GM21381 (cell line): ENCODE results near the gene SYNE1.

Experiments
- ATAC-seq: cut with Tn5 transposase; IDR thresholded peaks from one replicate; pipeline ENCODE4 v1.9.1; 2021; ENCODE audit warnings: mild to moderate bottlenecking, moderate library complexity; ENCODE audit not compliant: unreplicated experiment

SYNE1 gene

GRCh38 chr6:152207915-152208714, 429.0 kb downstream of the SYNE1 start:
- no peak for ATAC-seq

GRCh38 chr6:152206072-152206818, 430.9 kb downstream of the SYNE1 start:
- no peak for ATAC-seq

- no peak for ATAC-seq
Measured at GRCh38 chr6:152204591-152204990, 432.6 kb downstream of the SYNE1 start.

- no peak for ATAC-seq
Measured at GRCh38 chr6:152201120-152201519, 436.0 kb downstream of the SYNE1 start.

DNA sequence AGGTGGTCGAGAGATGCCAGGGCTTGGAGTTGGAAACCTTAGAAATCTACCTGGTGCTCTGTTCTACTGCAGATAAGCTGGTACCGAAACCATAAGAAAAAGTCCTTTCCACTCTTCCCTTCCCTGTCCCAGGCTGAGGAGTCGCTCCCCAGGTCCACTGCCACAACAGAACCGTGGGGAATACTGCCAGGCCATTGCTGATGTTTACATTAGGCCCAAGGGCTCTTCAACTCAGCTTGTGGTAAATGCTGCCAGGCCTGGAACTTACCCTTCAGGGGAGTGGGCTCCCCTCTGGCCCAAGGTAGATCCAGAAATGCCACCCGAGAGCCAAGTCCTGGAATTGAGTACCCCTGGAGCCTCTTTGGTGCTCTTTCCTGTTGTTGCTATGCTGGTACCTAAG, 441.3 kb downstream of the SYNE1 start:
- no peak for ATAC-seq

- ATAC-seq = no peak
Measured at GRCh38 chr6:152189736-152190135, 447.4 kb downstream of the SYNE1 start.

DNA sequence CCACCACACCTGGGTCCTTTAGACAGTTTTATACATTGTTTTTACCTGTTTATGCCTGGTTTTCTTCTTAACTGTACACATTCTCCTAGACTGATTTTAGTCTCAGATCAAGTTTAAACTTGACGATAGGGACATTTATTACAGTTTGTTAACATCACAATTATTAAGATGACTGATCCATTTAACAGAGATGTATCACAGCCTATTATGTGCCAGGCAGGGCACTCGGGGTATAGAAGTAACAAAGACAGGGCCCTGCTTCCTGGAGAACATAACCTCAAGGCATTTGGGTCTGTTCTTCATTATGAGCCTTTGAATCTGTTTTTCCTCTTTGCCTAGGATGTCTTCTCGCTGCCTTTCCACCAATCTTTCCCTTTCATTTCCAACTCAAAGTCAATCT, 449.2 kb downstream of the SYNE1 start:
- no peak for ATAC-seq

- ATAC-seq = no peak
Measured at GRCh38 chr6:152186840-152187239, 450.3 kb downstream of the SYNE1 start.

- peak; percentile 79 for ATAC-seq
Measured at GRCh38 chr6:152184917-152185574, 452.1 kb downstream of the SYNE1 start.

DNA sequence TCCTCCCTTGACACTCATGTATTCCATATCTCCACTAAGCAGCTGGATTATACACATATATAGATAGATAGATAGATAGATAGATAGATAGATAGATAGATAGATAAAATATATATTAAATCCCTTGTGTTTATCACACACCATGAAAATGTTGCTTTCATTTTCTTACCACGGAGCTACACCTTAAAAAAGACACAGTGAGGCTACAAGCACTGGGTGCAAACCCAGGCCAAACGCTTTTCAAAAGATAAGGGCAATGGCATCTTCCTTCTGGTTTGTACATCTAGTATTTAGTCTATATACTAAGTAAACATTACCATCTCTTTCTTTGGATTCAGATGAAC, 452.6 kb downstream of the SYNE1 start:
- ATAC-seq = peak; percentile 36

- no peak for ATAC-seq
Measured at GRCh38 chr6:152180601-152181000, 456.6 kb downstream of the SYNE1 start.

GRCh38 chr6:152176268-152176667, 460.9 kb downstream of the SYNE1 start:
- ATAC-seq = no peak

DNA sequence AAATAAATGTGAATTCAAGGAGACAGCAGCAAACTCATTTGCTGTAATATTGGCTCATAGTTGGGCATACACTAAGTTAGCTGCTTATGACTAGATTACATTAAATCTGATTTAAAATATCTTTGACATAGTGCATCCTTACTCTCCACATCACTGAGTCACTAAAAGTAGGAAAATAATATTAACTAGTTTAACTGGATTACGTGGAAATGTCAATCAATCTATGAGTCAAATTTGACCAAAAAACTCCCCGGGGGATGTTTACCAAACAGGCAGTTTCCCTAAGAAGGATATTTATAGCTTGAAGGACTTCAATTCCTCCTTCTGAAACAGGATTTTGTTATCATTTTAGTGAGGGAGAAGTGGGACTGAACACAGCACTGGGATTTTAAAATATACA, 463.2 kb downstream of the SYNE1 start:
- no peak for ATAC-seq

GRCh38 chr6:152173321-152173720, 463.8 kb downstream of the SYNE1 start:
- no peak for ATAC-seq

DNA sequence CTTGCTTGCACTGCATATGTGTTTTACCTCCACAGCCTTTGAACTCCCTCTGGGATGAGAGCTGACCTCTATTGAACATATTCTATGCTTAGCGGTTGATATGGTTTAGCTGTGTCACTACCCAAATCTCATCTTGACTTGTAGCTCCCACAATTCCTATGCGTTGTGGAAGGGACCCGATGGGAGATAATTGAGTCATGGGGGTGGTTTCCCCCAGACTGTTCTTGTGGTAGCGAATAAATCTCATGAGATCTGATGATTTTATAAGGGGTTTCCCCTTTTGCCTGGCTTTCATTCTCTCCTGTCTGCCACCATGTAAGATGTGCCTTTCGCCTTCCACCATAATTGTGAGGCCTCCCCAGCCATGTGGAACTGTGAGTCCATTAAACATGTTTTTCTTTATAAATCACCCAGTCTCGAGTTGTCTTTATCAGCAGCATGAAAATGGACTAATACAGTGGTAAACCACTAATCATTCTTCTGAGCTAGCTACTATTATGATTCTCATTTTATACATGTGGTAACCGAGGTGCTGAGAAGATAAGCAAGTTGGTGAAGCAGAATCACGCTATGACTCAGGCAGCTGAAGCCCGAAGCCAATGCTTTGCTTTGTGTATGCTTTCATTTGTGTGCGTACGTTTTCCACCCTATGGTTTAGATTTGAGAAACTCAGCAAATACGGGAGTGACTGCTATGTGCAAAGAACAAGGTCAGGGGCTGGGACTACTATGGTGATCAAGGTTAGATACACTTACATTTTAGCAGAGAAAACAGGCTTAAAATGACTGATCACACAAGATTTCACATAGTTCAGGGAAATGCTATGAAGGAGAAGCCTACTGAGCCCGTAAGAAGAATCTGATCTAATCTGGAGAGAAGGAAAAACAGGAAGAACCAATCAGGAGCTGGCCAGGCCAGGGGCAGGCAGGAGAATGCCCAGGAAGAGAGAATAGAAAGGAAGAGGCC, 466.2 kb downstream of the SYNE1 start:
- peak; percentile 97 for ATAC-seq

DNA sequence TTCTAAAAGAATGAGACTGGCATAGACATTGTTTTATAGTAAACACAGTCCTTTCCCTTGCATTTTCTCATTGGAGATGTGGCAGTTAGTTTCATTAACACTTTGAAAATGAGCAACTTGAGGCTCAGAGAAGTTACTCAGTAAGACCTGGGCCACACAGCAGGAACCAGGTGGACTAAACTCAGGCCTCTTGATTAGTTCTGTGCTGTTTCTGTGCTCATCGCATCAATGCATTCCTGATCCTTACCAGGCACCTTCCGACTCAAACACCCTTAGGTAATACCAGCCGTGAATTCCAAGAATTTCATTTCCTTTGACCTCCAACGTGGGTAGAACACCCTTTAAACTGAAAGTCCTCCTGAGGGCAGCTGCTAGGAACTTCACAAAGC, 466.9 kb downstream of the SYNE1 start:
- ATAC-seq = no peak

GRCh38 chr6:152167641-152168603, 469.2 kb downstream of the SYNE1 start:
- ATAC-seq = no peak

GRCh38 chr6:152166897-152167296, 470.3 kb downstream of the SYNE1 start:
- ATAC-seq = no peak

DNA sequence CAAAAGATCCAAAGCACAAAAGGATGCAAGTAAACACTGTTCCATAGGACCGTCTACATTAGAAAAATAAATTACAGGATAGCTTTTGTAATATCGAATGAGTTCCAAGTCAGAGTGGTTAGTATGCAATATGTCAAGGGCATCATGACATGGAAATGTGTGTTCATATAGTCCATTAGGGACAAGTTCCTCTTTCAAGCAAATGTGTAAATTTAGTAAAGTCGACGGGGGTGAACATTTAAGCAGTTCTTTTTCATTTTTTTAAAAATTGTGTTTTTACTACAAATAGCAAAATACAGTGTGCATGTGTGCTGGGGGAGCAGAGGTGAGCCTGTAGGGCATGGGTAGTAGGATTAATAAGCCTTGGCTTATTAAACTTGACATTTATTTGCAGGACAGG, 470.7 kb downstream of the SYNE1 start:
- ATAC-seq = no peak

DNA sequence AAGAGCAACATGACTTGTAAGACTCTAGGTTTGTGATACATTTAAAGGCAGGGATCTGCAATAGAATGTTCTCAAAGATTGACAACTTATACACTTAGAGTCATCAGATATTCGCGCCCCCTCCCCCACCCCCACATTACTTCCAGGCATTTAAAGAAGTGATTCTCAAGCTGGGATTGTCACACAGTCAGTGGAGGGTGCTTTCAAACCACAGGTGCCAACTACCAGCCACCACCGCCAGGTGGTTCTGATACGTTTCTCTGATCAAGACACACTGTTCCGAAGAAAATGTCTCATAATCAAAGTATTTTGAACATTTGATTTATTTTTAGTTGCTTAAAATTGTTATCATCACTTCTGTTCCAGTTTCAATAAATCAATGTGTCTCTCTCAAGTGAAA, 472.2 kb downstream of the SYNE1 start:
- no peak for ATAC-seq
